ENCODE data around the gene MLPH.
"Not testable (repeated sequence)": the region's sequence is repeated elsewhere in the genome, so short reads cannot be mapped to it uniquely, and the experiment has no call there.

DNA sequence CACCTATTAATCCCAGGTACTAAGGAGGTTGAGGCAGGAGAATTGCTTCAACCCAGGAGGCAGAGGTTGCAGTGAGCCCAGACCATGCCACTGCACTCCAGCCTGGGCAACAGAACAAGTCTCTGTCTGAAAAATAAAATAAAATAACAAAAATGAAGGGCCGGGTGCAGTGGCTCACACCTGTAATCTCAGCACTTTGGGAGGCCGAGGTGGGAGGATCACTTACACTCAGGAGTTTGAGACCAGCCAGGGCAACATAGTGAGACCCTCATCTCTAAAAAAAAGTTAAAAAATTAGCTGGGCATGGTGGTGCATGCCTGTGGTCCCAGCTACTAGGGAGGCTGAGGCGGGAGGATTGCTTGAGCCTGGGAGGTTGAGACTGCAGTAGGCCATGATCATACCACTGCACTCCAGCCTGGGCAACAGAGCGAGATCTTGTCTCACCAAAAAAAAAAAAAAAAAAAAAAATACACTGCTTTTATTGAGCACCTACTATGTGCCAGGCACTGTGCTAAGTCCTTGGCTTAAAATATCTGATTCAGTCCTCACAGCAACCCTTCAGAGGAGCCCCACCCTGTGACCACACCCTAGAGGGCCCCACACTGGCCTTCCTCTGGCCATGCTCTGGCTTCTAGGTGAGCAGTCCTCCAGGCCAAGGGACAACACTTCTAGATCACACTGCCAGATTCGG, 108.9 kb downstream of the MLPH start:
- TF ChIP-seq EZH2 (IDR thresholded peaks at IDR 0.05; ENCODE audit: insufficient read depth, poor library complexity, severe bottlenecking); EZH2phosphoT487 (IDR thresholded peaks at IDR 0.05; ENCODE audit: insufficient read depth, low read depth): not testable (repeated sequence)

Measured in GM23248 (cell line).